H1 (cell line): ENCODE measurements around the gene TFCP2L1. TPM values are rescaled to one million over a fixed set of nuclear protein-coding genes. Genes with fewer than 3 reads are reported as not detected.

Experiments used
- CTCF ChIA-PET: fragments of 300-600 bp; sonication (Branson Sonifier 250); formaldehyde crosslinking; loops from one replicate; lab custom pipeline; 2021; ENCODE audit not compliant: partially characterized antibody; lab: Charles Lee
- POLR2A ChIA-PET: fragments of 300-600 bp; sonication (Branson Sonifier 250); formaldehyde crosslinking; loops from one replicate; lab custom pipeline; 2021; ENCODE audit warnings: inconsistent platforms; ENCODE audit not compliant: partially characterized antibody; lab: Charles Lee
- DNase-seq, 2 experiments: peaks; one replicate each; pipeline versions ENCODE4 v3.0.0 to v3.0.0-alpha.2; 2010 to 2022; ENCODE audit warnings: low spot score in 2 of 2, low read depth in 1 of 2, mixed read lengths in 1 of 2
- FAIRE-seq: peaks from 2 replicates; lab custom pipeline; 2011; peaks lifted over from hg19 to GRCh38; lab: Jason Lieb, UNC
- H2AFZ ChIP-seq: 2 replicates; pipeline ENCODE4 v1.8.1; 2012; ENCODE audit warnings: low read length, inconsistent platforms
- H2AK5ac ChIP-seq: 2 replicates; pipeline ENCODE4 v1.6.1; 2013; ENCODE audit warnings: low read depth, low read length
- H2BK120ac ChIP-seq: replicated peaks from 2 replicates; pipeline ENCODE3; 2013; ENCODE audit warnings: low read depth, low read length, inconsistent platforms
- H2BK12ac ChIP-seq: 2 replicates; pipeline ENCODE4 v1.6.1; 2013; ENCODE audit warnings: low read depth, low read length
- H2BK15ac ChIP-seq: 2 replicates; pipeline ENCODE4 v1.6.1; 2013; ENCODE audit warnings: low read length
- H2BK20ac ChIP-seq: 2 replicates; pipeline ENCODE4 v1.6.1; 2013; ENCODE audit warnings: low read length
- H2BK5ac ChIP-seq: 2 replicates; pipeline ENCODE4 v1.6.1; 2013; ENCODE audit warnings: low read depth, low read length
- H3K14ac ChIP-seq: 2 replicates; pipeline ENCODE4 v1.6.1; 2013; ENCODE audit warnings: inconsistent platforms; ENCODE audit not compliant: insufficient read length
- H3K18ac ChIP-seq: 2 replicates; pipeline ENCODE4 v1.6.1; 2013; ENCODE audit warnings: low read length; ENCODE audit errors: extremely low read depth
- H3K23ac ChIP-seq: 2 replicates; pipeline ENCODE4 v1.6.1; 2013; ENCODE audit warnings: inconsistent platforms; ENCODE audit not compliant: insufficient read length
- H3K23me2 ChIP-seq: 2 replicates; pipeline ENCODE4 v1.6.1; 2013; ENCODE audit warnings: low read depth, low read length
- H3K27ac ChIP-seq: 2 replicates; pipeline ENCODE4 v1.6.1; 2011; ENCODE audit warnings: low read depth, low read length, inconsistent platforms
- H3K27me3 ChIP-seq, 4 experiments: replicated peaks in 1 of 4; 1 replicate in 1 of 4; 2 replicates in 3 of 4; pipeline versions ENCODE4 v1.6.1 to v1.8.1; 2011 to 2013; ENCODE audit warnings: low read length in 3 of 4, mild to moderate bottlenecking in 3 of 4, inconsistent platforms in 2 of 4, mixed read lengths in 2 of 4, moderate library complexity in 1 of 4; ENCODE audit not compliant: control insufficient read depth in 3 of 4, insufficient read depth in 3 of 4; ENCODE audit errors: extremely low read depth in 1 of 4
- H3K36me3 ChIP-seq, 4 experiments: 2 replicates each; pipeline versions ENCODE4 v1.6.1 to v1.8.1; 2011 to 2013; ENCODE audit warnings: mild to moderate bottlenecking in 4 of 4, low read length in 3 of 4, moderate library complexity in 2 of 4, control low read depth in 1 of 4, inconsistent platforms in 1 of 4; ENCODE audit not compliant: insufficient read depth in 4 of 4, control insufficient read depth in 2 of 4
- H3K4ac ChIP-seq: replicated peaks from 2 replicates; pipeline ENCODE3; 2013; ENCODE audit warnings: low read length, low read depth, mixed read lengths, inconsistent platforms; ENCODE audit not compliant: insufficient read length
- H3K4me1 ChIP-seq, 4 experiments: replicated peaks in 1 of 4; 1 replicate in 1 of 4; 2 replicates in 3 of 4; pipeline versions ENCODE4 v1.6.1 to v1.8.1; 2011 to 2013; ENCODE audit warnings: low read length in 3 of 4, inconsistent platforms in 2 of 4, mixed read lengths in 1 of 4; ENCODE audit not compliant: insufficient read depth in 4 of 4, control insufficient read depth in 3 of 4
- H3K4me2 ChIP-seq, 2 experiments: 2 replicates each; pipeline versions ENCODE4 v1.6.1 to v1.8.1; 2011 to 2013; ENCODE audit warnings: low read depth in 2 of 2, low read length in 2 of 2, control low read depth in 1 of 2, inconsistent platforms in 1 of 2, mild to moderate bottlenecking in 1 of 2; ENCODE audit not compliant: insufficient read depth in 1 of 2
- H3K4me3 ChIP-seq, 4 experiments: fragments of 200-600, 300-600 bp in 1 of 4; sonication (generic), shearing (Covaris generic), sonication (Bioruptor Twin) in 1 of 4; 2 replicates each; pipeline versions ENCODE4 v1.5.1 to v1.8.1; 2011 to 2016; ENCODE audit warnings: low read length in 4 of 4, low read depth in 3 of 4, control low read depth in 2 of 4, inconsistent platforms in 2 of 4, mild to moderate bottlenecking in 2 of 4, mixed read lengths in 1 of 4, moderate library complexity in 1 of 4; ENCODE audit not compliant: insufficient read depth in 2 of 4; ENCODE audit errors: extremely low read depth in 1 of 4
- H3K56ac ChIP-seq: replicated peaks from 2 replicates; pipeline ENCODE3; 2013; ENCODE audit warnings: low read depth, mild to moderate bottlenecking, mixed read lengths, low read length, inconsistent platforms; ENCODE audit not compliant: insufficient read length
- H3K79me1 ChIP-seq: 2 replicates; pipeline ENCODE4 v1.6.1; 2013; ENCODE audit warnings: low read depth, low read length, control low read depth
- H3K79me2 ChIP-seq, 2 experiments: 2 replicates each; pipeline versions ENCODE4 v1.6.1 to v1.8.1; 2012 to 2013; ENCODE audit warnings: low read length in 2 of 2, mild to moderate bottlenecking in 2 of 2, inconsistent platforms in 1 of 2; ENCODE audit not compliant: insufficient read depth in 2 of 2, control insufficient read depth in 1 of 2
- H3K9ac ChIP-seq, 4 experiments: replicated peaks in 1 of 4; 1 replicate in 1 of 4; 2 replicates in 3 of 4; pipeline versions ENCODE4 v1.6.1 to v1.8.1; 2011 to 2013; ENCODE audit warnings: low read depth in 3 of 4, low read length in 3 of 4, control low read depth in 2 of 4, mild to moderate bottlenecking in 2 of 4, moderate library complexity in 2 of 4, inconsistent platforms in 1 of 4; ENCODE audit errors: extremely low read depth in 1 of 4
- H3K9me3 ChIP-seq, 2 experiments: 2 replicates each; pipeline versions ENCODE4 v1.6.1 to v1.8.1; 2012 to 2013; ENCODE audit warnings: mild to moderate bottlenecking in 2 of 2, moderate library complexity in 2 of 2, control low read depth in 1 of 2, inconsistent platforms in 1 of 2, low read depth in 1 of 2, low read length in 1 of 2, mixed read lengths in 1 of 2; ENCODE audit not compliant: insufficient read depth in 2 of 2
- H4K20me1 ChIP-seq, 2 experiments: replicated peaks in 1 of 2; 2 replicates each; pipeline versions ENCODE3 to v1.8.1; 2011 to 2013; ENCODE audit warnings: inconsistent platforms in 2 of 2, low read length in 2 of 2, mild to moderate bottlenecking in 1 of 2; ENCODE audit not compliant: insufficient read depth in 2 of 2, control insufficient read depth in 1 of 2
- H4K5ac ChIP-seq: 2 replicates; pipeline ENCODE4 v1.6.1; 2013; ENCODE audit warnings: low read length, low read depth, mixed read lengths, inconsistent platforms; ENCODE audit not compliant: insufficient read length
- H4K8ac ChIP-seq: 2 replicates; pipeline ENCODE4 v1.8.0; 2013; ENCODE audit warnings: mild to moderate bottlenecking, moderate library complexity, low read length, inconsistent platforms; ENCODE audit not compliant: insufficient read depth; ENCODE audit errors: extremely low read depth
- H4K91ac ChIP-seq: replicated peaks from 2 replicates; pipeline ENCODE3; 2013; ENCODE audit warnings: low read length, mixed read lengths, inconsistent platforms; ENCODE audit not compliant: insufficient read length
- KDM1A ChIP-seq: fragments of 200-600, 300-600 bp; sonication (generic); IDR thresholded peaks from 2 replicates; pipeline ENCODE4 v1.7.1; 2016; ENCODE audit warnings: mild to moderate bottlenecking, low read length, borderline replicate concordance
- MAFK ChIP-seq: IDR thresholded peaks from 2 replicates; pipeline ENCODE4 v1.6.1; 2012; ENCODE audit warnings: low read depth, mild to moderate bottlenecking, improper control_type of control experiment, low read length
- POLR2A ChIP-seq, 2 experiments: IDR thresholded peaks; 1 replicate in 1 of 2; 2 replicates in 1 of 2; pipeline ENCODE4 v1.6.1; 2011; ENCODE audit warnings: low read depth in 2 of 2, low read length in 2 of 2, mild to moderate bottlenecking in 2 of 2; ENCODE audit errors: control extremely low read depth in 1 of 2
- SAP30 ChIP-seq: fragments of 300-600 bp; sonication (generic); IDR thresholded peaks from 2 replicates; pipeline ENCODE4 v1.7.1; 2012; ENCODE audit warnings: low read length, moderate library complexity, mild to moderate bottlenecking, inconsistent platforms; ENCODE audit not compliant: insufficient read depth, insufficient replicate concordance
- WGBS, 2 experiments: shearing (Covaris generic) in 1 of 2; methylation state at CpG; one replicate each; pipeline versions ENCODE4 v1.1.6 to v1.1.7; 2013 to 2015; ENCODE audit warnings: low lambda C conversion rate in 2 of 2, mixed read lengths in 2 of 2, inconsistent platforms in 1 of 2, low coverage in 1 of 2, missing lambda C conversion rate in 1 of 2; ENCODE audit not compliant: insufficient replicate concordance in 2 of 2, insufficient coverage in 1 of 2, insufficient read length in 1 of 2; ENCODE audit errors: extremely low coverage in 1 of 2, missing lambda C conversion rate in 1 of 2; 5-methylcytosine and 5-hydroxymethylcytosine counted together
- polyA plus RNA-seq, 7 experiments: library from polyadenylated mRNA; depleted of rRNA in 3 of 7; stranded (reverse) in 5 of 7; unstranded in 2 of 7; fragments of >200 nt in 5 of 7; fragments of 200-250 nt in 2 of 7; gene quantifications; 1 replicate in 5 of 7; 2 replicates in 1 of 7; 4 replicates in 1 of 7; pipeline versions ENCODE4 v1.2.1 to v1.2.3, GENCODE V29; 2011 to 2013; ENCODE audit warnings: missing spikeins in 2 of 7, mixed read lengths in 2 of 7
- total RNA-seq: library from RNA; stranded (reverse); fragmentation: NEBNext Ultra II Directional; extraction: Animal tissue kit (Norgen Biotek cat#: 25700); gene quantifications from 2 replicates; pipeline ENCODE4 v1.2.1, GENCODE V29; 2021

Gene TFCP2L1
- total and polyA plus RNA-seq, 2 of the 8 experiments (the other 6 are each of a cell fraction or from before 2014, with no cell fraction given) = 1.5 to 3.8 TPM

GRCh38 chr2:121319941-121320340 is 34.9 kb upstream of the TFCP2L1 start:
- Histone ChIP-seq H3K23me2 (no peaks in the 10 kb centered on the region), H3K18ac (no peak overlapping the region), H3K79me1 (no peaks in the 10 kb centered on the region), H2BK5ac (no peak overlapping the region), H3K4me2 (no peak overlapping the region), H3K56ac (no peak overlapping the region), H4K5ac (no peak overlapping the region), H2BK12ac (no peak overlapping the region), H4K20me1 (no peaks in the 10 kb centered on the region), H3K14ac (no peak overlapping the region), H3K4me1 (no peaks in the 10 kb centered on the region), H4K91ac (no peak overlapping the region), H3K4me3 (no peak overlapping the region), H3K27ac (no peak overlapping the region), H2AFZ (no peak overlapping the region), H3K9ac (no peak overlapping the region), H3K23ac (no peak overlapping the region), H3K4ac (no peak overlapping the region), H2AK5ac (no peak overlapping the region), H2BK15ac (no peak overlapping the region), H3K9me3 (no peaks in the 10 kb centered on the region), H2BK20ac (no peak overlapping the region), H2BK120ac (no peak overlapping the region), H3K36me3 (no peaks in the 10 kb centered on the region), H4K8ac (no peak overlapping the region), H3K79me2 (no peaks in the 10 kb centered on the region), H3K27me3 (no peaks in the 10 kb centered on the region)
- CTCF ChIA-PET = interaction anchor here (0.7 to 6.6 kb wide), 9 partner anchors 9 to 226 kb away, joined by 3 to 38 read pairs (median 4); no protein-coding TSS in a partner anchor
- 93% methylated on average over 3 of the region's 3 CpGs; no CpG with 5 or more reads in 1 of the 2 experiments for WGBS, 2 experiments
- no peak for TF ChIP-seq POLR2A (IDR thresholded peaks at IDR 0.05; ENCODE audit: control extremely low read depth in 1 of 2, low read depth in 2 of 2, low read length in 2 of 2)
- no peak for TF ChIP-seq KDM1A
- no peak for TF ChIP-seq SAP30
- TF ChIP-seq MAFK = no peak
- no peak for DNase-seq
- FAIRE-seq = no peak
- POLR2A ChIA-PET = no interaction called here
